Activated gamma-delta T cell treated with anti-CD3 and anti-CD28 coated beads, Interleukin-2, amount 50 U/mL, for 16 hours (primary cell): ENCODE measurements around the gene C1QB.
"Not testable (repeated sequence)": the region's sequence is repeated elsewhere in the genome, so short reads cannot be mapped to it uniquely, and the experiment has no call there.

Experiments
- DNase-seq: peaks from one replicate; pipeline ENCODE4 v3.0.0-alpha.2; 2020; ENCODE audit warnings: low read depth

C1QB gene

DNA sequence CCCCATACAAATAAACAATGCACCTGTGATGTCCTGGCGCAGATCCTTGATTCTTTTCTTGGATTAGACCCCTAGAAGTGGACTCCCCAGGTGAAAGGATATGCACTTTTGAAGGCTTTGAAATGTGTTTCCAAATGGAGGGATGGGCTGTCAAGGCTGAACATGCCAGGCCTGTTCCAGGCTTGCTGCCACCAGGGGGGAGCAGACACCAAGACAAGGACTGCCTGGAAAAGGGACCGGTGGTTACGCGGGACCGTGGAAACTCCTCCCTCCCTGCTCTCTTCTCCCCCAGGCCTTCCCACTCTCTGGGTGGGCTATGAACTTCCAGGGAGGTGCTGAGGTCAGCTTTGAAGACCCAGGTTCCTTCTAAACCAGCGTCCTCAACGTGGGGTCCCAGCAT is 12.7 kb downstream of the C1QB start:
- no peak for DNase-seq

- DNase-seq: no peak
Observed at GRCh38 chr1:22666412-22666811, 13.4 kb downstream of the C1QB start.

DNA sequence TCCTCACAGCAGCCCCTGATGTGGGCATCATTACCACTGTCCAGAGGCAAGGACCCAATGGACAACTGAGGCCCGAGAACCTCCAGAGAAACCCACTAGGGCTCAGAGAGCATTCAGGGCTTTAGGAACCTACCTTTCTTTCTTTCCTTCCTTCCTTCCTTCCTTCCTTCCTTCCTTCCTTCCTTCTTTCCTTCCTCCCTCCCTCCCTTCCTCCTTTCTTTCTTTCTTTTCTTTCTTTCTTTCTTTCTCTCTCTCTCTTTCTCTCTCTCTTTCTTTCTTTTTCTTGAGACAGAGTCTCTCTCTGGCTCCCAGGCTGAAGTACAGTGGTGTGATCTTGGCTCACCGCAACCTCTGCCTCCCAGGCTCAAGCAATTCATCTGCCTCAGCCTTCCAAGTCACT is 15.8 kb downstream of the C1QB start:
- not testable (repeated sequence) for DNase-seq

DNA sequence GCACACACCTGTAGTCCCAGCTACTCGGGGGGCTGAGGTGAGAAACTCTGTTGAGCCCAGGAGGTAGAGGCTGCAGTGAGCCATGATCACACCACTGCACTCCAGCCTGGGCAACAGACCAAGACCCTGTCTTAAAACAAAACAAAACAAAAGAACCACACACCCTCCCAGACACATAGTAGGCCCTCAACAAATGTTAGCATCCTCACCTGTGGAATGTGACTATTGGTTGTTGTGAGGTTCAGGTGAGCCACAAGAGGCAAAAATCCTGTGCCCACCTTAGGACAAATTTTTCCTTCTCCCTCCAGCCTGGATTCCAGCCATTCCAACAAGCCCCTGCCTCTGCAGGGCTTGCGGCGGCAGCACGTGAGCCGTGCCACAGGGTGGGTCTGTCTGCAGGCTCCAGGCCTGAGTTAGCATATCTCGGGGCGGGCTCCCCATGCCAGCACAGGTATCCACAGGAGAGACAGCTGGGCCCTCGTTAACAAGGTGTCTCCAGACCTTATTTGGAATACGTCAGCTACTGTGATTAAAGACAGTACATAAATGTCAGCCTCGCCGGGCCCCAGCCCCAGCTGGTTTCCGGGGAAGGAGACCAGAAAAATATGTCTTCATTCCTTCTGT is 17.4 kb downstream of the C1QB start:
- DNase-seq: no peak

DNA sequence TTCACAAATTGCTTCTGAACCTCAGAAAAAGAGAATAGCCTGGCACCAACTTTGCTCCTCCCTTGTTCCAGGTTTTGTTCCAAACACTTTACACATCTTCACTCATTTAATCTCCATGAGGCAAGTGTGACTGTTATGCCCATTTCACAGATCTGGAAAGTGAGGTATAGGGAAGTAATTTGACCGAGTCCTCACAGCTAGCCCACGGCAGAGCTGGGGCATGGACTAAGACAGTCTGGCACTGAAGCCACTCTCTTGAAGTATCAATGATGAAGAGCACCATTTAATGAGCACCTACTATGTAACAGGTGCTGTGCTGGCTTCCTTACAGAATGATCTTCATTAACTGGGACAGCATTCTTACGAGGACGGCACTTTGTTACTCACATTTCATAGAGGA is 19.0 kb downstream of the C1QB start:
- DNase-seq: no peak

- DNase-seq: no peak
Observed at GRCh38 chr1:22673486-22674409, 20.7 kb downstream of the C1QB start.

DNA sequence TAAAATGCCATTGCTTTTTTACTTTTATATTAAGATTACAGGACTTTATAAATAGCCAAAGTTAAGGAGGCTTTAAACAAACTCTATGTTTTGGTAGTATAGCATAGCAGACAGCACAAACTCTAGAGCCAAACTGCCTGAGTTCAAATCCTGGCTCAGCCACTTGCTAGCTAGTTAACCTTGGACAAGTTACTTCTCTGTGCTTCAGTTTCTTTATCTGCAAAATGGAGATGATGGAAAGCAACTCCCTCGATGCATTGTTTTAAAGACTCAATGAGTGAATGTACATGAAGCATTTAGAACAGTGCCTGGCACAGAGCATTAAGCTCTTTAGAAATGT is 21.3 kb downstream of the C1QB start:
- no peak for DNase-seq

GRCh38 chr1:22676151-22676550 is 23.1 kb downstream of the C1QB start:
- DNase-seq: not testable (repeated sequence)

- no peak for DNase-seq
Observed at GRCh38 chr1:22676916-22677583, 24.0 kb downstream of the C1QB start.

DNA sequence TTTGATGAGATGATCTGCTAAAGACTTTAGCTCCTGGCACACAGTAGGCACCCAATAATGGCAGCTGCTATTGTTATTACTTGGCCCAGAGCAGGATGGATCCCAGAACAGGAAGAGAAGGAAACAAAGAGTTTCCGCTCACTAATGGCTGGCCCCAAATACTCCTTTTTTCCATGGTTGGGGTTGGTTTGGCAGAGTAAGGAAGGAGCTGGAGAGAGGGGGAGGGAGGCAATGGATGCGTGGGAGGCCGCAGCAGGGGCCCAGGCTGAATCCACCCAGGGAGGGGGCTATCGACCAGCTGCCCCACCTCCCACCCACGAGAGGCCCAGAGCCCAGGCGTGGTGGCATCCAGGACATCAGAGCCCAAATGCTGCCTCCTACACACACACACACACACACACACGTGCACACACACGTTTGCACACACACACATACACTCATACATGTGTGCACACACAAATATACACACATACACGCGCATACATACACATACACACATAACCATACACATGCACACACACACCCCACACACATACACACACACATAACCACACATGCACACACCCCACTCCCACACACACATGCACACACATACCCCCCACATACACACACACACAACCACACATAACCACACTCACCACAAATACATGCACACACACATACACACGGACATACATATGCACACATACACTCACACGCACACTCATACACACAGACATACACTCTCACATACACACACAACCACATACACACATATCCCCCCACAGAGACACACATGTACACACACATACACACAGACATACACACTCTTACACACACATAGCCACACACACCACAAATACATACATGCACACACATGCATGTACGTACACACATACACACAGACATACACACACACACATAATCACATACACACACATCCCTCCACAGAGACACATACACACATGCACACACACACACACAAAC is 25.2 kb downstream of the C1QB start:
- no peak for DNase-seq

- no peak for DNase-seq
Observed at GRCh38 chr1:22680726-22681125, 27.7 kb downstream of the C1QB start.

DNA sequence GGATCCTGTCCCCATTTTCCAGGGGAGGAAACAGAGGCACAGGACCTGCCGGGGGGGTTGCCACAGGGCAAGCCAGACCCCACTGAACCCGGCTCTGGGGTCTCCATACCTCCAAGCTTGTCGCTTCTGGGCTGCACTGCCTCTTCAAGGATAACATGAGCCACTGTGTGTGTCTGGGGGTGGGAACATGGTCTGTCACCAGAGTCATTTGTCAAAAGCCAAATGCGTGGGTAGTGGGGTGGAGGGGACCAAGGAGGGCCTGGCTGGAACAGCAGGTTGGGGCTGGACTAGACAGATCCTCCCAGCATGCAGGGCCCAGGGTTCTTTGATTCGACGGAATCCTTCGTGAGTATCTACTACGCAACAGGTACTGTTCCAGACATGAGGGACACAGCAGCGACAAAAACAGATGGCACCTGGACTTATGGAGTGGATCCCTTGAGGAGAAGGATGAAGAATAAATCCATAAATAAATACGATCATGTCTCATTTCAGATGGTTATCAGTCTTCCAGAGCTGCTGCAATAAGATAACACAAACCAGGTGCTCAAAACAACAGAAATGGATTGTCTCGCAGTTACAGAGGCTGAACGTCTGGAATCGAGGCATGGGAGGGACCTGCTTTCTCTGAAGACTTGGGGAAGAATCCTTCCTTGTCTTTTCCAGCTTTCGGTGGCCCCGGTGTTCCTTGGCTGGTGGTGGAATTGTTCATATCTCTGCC is 28.7 kb downstream of the C1QB start:
- DNase-seq: no peak

- no peak for DNase-seq
Observed at GRCh38 chr1:22683547-22683946, 30.5 kb downstream of the C1QB start.

GRCh38 chr1:22685591-22686059 is 32.6 kb downstream of the C1QB start:
- no peak for DNase-seq

DNA sequence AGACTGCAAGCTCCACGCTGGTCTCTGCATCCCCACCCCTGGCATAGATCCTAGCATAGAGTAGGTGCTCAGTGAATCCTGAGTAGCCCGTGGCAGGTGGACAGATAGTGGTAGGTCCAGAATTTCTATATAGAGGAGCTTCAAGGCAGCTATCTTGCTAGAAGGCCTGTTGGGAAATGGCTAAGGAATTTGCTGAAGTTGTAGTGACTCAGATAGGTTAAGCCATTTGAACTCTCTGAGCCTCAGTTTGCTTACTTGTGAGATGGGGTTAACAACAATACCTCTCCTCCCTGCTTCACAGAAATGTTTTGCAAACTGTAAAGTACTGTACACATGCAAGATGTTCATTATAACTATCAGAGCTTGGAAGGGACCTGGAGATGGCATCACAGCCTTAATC is 34.2 kb downstream of the C1QB start:
- no peak for DNase-seq

DNA sequence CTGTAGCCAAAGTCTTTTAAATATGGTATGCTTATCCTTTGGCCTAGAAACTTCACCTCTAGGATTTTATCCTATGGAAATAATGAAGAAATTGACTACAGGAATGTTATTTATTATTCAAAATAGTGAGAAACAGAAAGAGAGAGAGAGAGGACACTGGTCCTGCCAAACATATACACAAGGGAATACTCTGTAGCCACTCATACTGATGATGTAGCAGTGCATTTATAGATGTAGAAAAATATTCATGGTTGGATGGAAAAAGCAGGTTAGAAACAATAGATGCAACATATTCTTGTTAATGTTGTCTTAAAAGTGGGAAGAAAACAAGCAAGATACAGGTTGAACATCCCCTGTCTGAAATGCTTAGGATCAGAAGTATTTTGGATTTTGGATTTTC is 35.4 kb downstream of the C1QB start:
- DNase-seq: no peak

DNA sequence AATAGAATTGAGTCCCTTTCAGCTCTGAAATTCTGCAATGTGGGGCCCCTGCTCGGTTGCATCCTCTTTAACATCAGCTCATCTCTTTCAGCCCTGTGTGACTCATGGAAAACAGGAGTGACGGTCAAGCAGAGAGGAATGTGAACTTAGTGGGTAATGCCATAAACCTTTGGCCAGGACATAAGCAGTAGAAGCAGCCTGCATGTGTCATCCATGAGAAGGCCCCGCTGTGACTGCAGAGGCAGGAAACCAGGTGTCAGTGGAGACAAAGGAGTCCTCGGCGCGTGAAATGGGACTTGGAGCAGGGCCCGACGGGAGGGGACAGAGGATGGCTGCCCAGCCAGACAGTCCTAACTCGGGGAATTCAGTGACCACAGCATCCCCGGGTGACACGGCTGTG is 36.5 kb downstream of the C1QB start:
- DNase-seq: no peak

DNA sequence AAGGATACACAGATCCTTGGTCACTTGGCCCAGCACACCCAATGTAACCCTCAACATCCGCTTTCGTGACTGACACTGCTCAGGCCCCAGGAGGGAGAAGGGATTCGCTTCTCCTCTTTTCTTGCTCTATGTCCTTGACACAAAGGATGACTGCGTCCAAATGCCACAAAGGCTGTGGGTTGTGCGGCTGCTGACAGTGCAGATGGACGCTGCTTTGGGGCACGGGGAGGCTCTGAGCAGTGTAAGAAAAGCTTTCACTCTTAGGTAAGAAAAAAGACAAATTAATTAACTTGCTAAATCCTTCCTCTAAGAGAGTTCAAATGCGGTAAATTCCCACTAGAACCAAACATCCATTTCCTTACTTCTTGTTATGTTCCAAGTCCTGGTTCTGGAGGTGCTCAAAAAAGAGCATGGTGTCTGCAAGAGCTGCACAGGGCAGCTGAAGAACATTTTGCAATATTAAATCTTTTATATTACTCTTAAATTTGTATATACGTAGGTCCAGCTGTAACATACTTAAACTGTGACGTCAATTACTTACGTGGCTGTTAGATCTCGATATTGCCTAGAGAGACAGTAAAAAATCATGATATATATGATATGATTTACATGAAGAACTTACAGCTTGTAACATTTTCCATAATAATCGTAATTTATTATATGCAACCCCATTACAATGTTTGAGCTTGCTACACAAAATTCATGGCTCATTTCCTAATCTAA is 38.2 kb downstream of the C1QB start:
- DNase-seq: no peak

- no peak for DNase-seq
Observed at GRCh38 chr1:22694172-22694571, 41.1 kb downstream of the C1QB start.

- DNase-seq: no peak
Observed at GRCh38 chr1:22696610-22697009, 43.6 kb downstream of the C1QB start.

DNA sequence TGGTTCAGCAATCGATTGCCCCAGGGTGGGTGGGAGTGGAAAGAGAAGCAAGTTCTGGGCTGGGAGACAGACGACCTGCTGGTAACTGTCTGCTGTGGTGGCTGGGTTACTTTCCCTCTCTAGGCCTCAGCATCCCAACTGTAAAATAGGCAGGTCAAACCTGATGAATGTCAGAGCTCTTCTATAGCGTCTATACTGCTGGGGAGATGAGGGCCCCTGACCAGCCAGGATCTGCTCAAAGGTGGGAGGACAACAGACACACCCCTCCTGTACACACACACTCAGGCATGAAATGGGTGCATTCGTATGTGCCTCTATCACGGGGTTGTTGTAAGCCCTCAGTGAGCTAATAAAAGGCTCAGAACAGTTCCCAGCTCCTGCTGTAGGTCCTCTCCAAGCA is 44.9 kb downstream of the C1QB start:
- DNase-seq: no peak
